Testis (tissue), 3 donors: ENCODE results near the gene SLC25A11. TPM values are rescaled to one million over a fixed set of nuclear protein-coding genes. Genes with fewer than 3 reads are reported as not detected.
"Not testable (repeated sequence)": the region's sequence is repeated elsewhere in the genome, so short reads cannot be mapped to it uniquely, and the experiment has no call there.

Experiments used
- DNase-seq: peaks from one replicate; pipeline ENCODE4 v3.0.0-alpha.2; 2019
- H3K27ac ChIP-seq, 2 donors: fragments of 200-600 bp; sonication (generic); one replicate each; pipeline ENCODE4 v1.5.1; 2019
- H3K27me3 ChIP-seq: fragments of 200-600 bp; sonication (generic); one replicate; pipeline ENCODE4 v1.5.1; 2019
- H3K36me3 ChIP-seq: fragments of 200-600 bp; sonication (generic); one replicate; pipeline ENCODE4 v1.5.1; 2017; ENCODE audit warnings: low read depth; ENCODE audit errors: missing control alignments
- H3K4me1 ChIP-seq: fragments of 200-600 bp; sonication (generic); one replicate; pipeline ENCODE4 v1.5.1; 2019
- H3K4me3 ChIP-seq, 2 donors: fragments of 200-600 bp; sonication (generic); one replicate each; pipeline ENCODE4 v1.5.1; 2017 to 2019
- H3K9me3 ChIP-seq: fragments of 200-600 bp; sonication (generic); one replicate; pipeline ENCODE4 v1.5.1; 2017
- CTCF ChIP-seq, 3 experiments: fragments of 450-650 bp in 2 of 3; fragments of 200-600 bp in 1 of 3; sonication (generic) in 1 of 3; IDR thresholded peaks; one replicate each; pipeline ENCODE4 v1.5.1; 2016 to 2019; ENCODE audit warnings: antibody characterized with exemption in 3 of 3, mild to moderate bottlenecking in 2 of 3, moderate library complexity in 1 of 3
- POLR2A ChIP-seq: fragments of 450-650 bp; IDR thresholded peaks from one replicate; pipeline ENCODE4 v1.6.1; 2017; ENCODE audit warnings: antibody characterized with exemption, mild to moderate bottlenecking, moderate library complexity
- WGBS, 2 donors: methylation state at CpG; one replicate each; pipeline ENCODE4 v1.1.5; 2018; 5-methylcytosine and 5-hydroxymethylcytosine counted together
- intact Hi-C: fragments of 100-400 bp; cut with DNase I; formaldehyde crosslinking; loops from one replicate; pipeline ENCODE4 v1.15.1; 2023; ENCODE audit warnings: low total_unique reads
- polyA plus RNA-seq: library from polyadenylated mRNA; stranded (reverse); fragments of 350-450 nt; fragmentation: Illumina TruSeq; extraction: RNeasy Lipid Tissue Mini Kit (QIAGEN cat#74804); gene quantifications from one replicate; pipeline ENCODE4 v1.2.3, GENCODE V29; 2014; ENCODE audit warnings: low read depth, low replicate concordance; ENCODE audit not compliant: insufficient read depth
- total RNA-seq, 2 donors: library from RNA; depleted of rRNA; stranded (reverse); fragments of >200 nt; gene quantifications; one replicate each; pipeline ENCODE4 v1.2.3, GENCODE V29; 2016

The SLC25A11 gene
- total and polyA plus RNA-seq, 3 donors from 2014 or later = 23.7 to 25.9 (median 24.3) TPM

- H3K36me3 ChIP-seq = no peaks in the 10 kb centered on the region
- peaks cover 11% of the 10 kb centered on the region for H3K4me1 ChIP-seq
- H3K4me3 ChIP-seq = no peak overlapping the region
- no peaks in the 10 kb centered on the region for H3K9me3 ChIP-seq
- intact Hi-C loops = no loop called here
- no peaks in the 10 kb centered on the region for H3K27me3 ChIP-seq
- DNase-seq = no peak
- no peak overlapping the region for H3K27ac ChIP-seq
- 52 to 53% methylated on average over 13 to 14 of the region's 14 CpGs for WGBS, 2 donors
- TF ChIP-seq POLR2A (no peak), CTCF (IDR thresholded peaks at IDR 0.05) (no peak)
These were observed 5.5 kb downstream of the SLC25A11 start for GRCh38 chr17:4934173-4934979.

GRCh38 chr17:4933646-4934045 lies 6.2 kb downstream of the SLC25A11 start:
- Histone ChIP-seq H3K4me1 (peaks cover 4% of the 10 kb centered on the region), H3K27ac (no peak overlapping the region), H3K4me3 (no peak overlapping the region), H3K27me3 (no peaks in the 10 kb centered on the region), H3K9me3 (no peaks in the 10 kb centered on the region), H3K36me3 (no peaks in the 10 kb centered on the region)
- TF ChIP-seq CTCF (IDR thresholded peaks at IDR 0.05) (no peak), POLR2A (no peak)
- no peak for DNase-seq
- intact Hi-C loops = no loop called here
- WGBS, 2 donors = 86 to 87% methylated on average over 12 to 16 of the region's 16 CpGs

- Histone ChIP-seq H3K9me3 (no peaks in the 10 kb centered on the region), H3K4me1 (no peaks in the 10 kb centered on the region), H3K27me3 (no peaks in the 10 kb centered on the region), H3K36me3 (no peaks in the 10 kb centered on the region), H3K4me3 (no peak overlapping the region), H3K27ac (no peak overlapping the region)
- intact Hi-C loops = no loop called here
- no peak for DNase-seq
- TF ChIP-seq CTCF (IDR thresholded peaks at IDR 0.05) (no peak), POLR2A (no peak)
- 97 to 100% methylated on average over 5 to 12 of the region's 12 CpGs for WGBS, 2 donors
These were observed 7.1 kb downstream of the SLC25A11 start for GRCh38 chr17:4932756-4933155.

GRCh38 chr17:4931963-4932362 lies 7.9 kb downstream of the SLC25A11 start, which contains the start of gene GP1BA:
Gene GP1BA, plus strand, starts transcription at chr17:4932277. Its CDS starts 328 bp downstream, at chr17:4932605.
- Histone ChIP-seq H3K27ac (no peak within 1 kb of the TSS), H3K9me3 (no peaks in the 10 kb centered on the region), H3K36me3 (no peaks in the 10 kb centered on the region), H3K4me3 (no peak within 1 kb of the TSS), H3K4me1 (no peaks in the 10 kb centered on the region), H3K27me3 (no peaks in the 10 kb centered on the region)
- WGBS, 2 donors = 78 to 82% methylated on average over 13 to 14 of the region's 14 CpGs
- TF ChIP-seq POLR2A = no peak
- TF ChIP-seq CTCF (IDR thresholded peaks at IDR 0.05) = no peak
- intact Hi-C loops = no loop called here
- no peak for DNase-seq

GRCh38 chr17:4928881-4929280 lies 11.0 kb downstream of the SLC25A11 start:
- H3K27ac ChIP-seq = no peak overlapping the region
- H3K4me3 ChIP-seq = no peak overlapping the region
- H3K36me3 ChIP-seq = no peaks in the 10 kb centered on the region
- WGBS, 2 donors = 95 to 97% methylated on average over 18 of the region's 18 CpGs
- H3K4me1 ChIP-seq = no peaks in the 10 kb centered on the region
- intact Hi-C loops = no loop called here
- no peaks in the 10 kb centered on the region for H3K9me3 ChIP-seq
- DNase-seq = no peak
- no peak for TF ChIP-seq CTCF (IDR thresholded peaks at IDR 0.05)
- TF ChIP-seq POLR2A = no peak
- no peaks in the 10 kb centered on the region for H3K27me3 ChIP-seq

- H3K27ac ChIP-seq, H3K4me1 ChIP-seq, H3K27me3 ChIP-seq, H3K9me3 ChIP-seq, DNase-seq, intact Hi-C loops, H3K4me3 ChIP-seq, H3K36me3 ChIP-seq: not testable (repeated sequence)
- 81% methylated on average over 24 of the region's 24 CpGs for WGBS, 2 donors
These were observed 13.1 kb downstream of the SLC25A11 start for GRCh38 chr17:4926577-4927335.
